ENCODE results near the gene VIL1. TPM values are rescaled to one million over a fixed set of nuclear protein-coding genes. Genes with fewer than 3 reads are reported as not detected.
A peak's percentile ranks its signal among the peaks of the same experiment; 100 is the strongest.

Gene VIL1
- total and polyA plus RNA-seq, 2 of the 13 experiments (the other 11 are each of a cell fraction or from before 2014, with no cell fraction given): 287 to 301 TPM

- TF ChIP-seq, protein P1, sequence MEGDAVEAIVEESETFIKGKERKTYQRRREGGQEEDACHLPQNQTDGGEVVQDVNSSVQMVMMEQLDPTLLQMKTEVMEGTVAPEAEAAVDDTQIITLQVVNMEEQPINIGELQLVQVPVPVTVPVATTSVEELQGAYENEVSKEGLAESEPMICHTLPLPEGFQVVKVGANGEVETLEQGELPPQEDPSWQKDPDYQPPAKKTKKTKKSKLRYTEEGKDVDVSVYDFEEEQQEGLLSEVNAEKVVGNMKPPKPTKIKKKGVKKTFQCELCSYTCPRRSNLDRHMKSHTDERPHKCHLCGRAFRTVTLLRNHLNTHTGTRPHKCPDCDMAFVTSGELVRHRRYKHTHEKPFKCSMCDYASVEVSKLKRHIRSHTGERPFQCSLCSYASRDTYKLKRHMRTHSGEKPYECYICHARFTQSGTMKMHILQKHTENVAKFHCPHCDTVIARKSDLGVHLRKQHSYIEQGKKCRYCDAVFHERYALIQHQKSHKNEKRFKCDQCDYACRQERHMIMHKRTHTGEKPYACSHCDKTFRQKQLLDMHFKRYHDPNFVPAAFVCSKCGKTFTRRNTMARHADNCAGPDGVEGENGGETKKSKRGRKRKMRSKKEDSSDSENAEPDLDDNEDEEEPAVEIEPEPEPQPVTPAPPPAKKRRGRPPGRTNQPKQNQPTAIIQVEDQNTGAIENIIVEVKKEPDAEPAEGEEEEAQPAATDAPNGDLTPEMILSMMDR (CRISPR knock-in tag; IDR thresholded peaks at IDR 0.05): no peak
- TF ChIP-seq ZNF577 (CRISPR knock-in tag; IDR thresholded peaks at IDR 0.05; ENCODE audit: borderline replicate concordance, low read depth) (no peak), ZNF746 (CRISPR knock-in tag; IDR thresholded peaks at IDR 0.05) (0 out of 2 replicates have a peak, but pooled peaks have one; percentile 39), JUND (CRISPR knock-in tag; IDR thresholded peaks at IDR 0.05) (peak; percentile 94), NR2C2 (CRISPR knock-in tag; IDR thresholded peaks at IDR 0.05; ENCODE audit: borderline replicate concordance) (peak; percentile 74), ERF (CRISPR knock-in tag; IDR thresholded peaks at IDR 0.05) (peak; percentile 43; the same call in 1 of the 2 replicates), GATAD2A (CRISPR knock-in tag; IDR thresholded peaks at IDR 0.05) (peak; percentile 90), MED1 (CRISPR knock-in tag; IDR thresholded peaks at IDR 0.05) (peak; percentile 81), DRAP1 (CRISPR knock-in tag; IDR thresholded peaks at IDR 0.05) (no peak), TBX2 (CRISPR knock-in tag; IDR thresholded peaks at IDR 0.05; ENCODE audit: borderline replicate concordance) (peak; percentile 69), ZNF709 (CRISPR knock-in tag; IDR thresholded peaks at IDR 0.05) (peak; percentile 73; the same call in 1 of the 2 replicates), ZNF790 (CRISPR knock-in tag; IDR thresholded peaks at IDR 0.05; ENCODE audit: borderline replicate concordance) (no peak), KLF12 (CRISPR knock-in tag; IDR thresholded peaks at IDR 0.05; ENCODE audit: borderline replicate concordance) (no peak), RARA (CRISPR knock-in tag; IDR thresholded peaks at IDR 0.05) (peak; percentile 88), NFKB2 (CRISPR knock-in tag; IDR thresholded peaks at IDR 0.05; ENCODE audit: borderline replicate concordance) (no peak), CCDC6 (CRISPR knock-in tag; IDR thresholded peaks at IDR 0.05) (no peak)
- TF ChIP-seq, protein P2, sequence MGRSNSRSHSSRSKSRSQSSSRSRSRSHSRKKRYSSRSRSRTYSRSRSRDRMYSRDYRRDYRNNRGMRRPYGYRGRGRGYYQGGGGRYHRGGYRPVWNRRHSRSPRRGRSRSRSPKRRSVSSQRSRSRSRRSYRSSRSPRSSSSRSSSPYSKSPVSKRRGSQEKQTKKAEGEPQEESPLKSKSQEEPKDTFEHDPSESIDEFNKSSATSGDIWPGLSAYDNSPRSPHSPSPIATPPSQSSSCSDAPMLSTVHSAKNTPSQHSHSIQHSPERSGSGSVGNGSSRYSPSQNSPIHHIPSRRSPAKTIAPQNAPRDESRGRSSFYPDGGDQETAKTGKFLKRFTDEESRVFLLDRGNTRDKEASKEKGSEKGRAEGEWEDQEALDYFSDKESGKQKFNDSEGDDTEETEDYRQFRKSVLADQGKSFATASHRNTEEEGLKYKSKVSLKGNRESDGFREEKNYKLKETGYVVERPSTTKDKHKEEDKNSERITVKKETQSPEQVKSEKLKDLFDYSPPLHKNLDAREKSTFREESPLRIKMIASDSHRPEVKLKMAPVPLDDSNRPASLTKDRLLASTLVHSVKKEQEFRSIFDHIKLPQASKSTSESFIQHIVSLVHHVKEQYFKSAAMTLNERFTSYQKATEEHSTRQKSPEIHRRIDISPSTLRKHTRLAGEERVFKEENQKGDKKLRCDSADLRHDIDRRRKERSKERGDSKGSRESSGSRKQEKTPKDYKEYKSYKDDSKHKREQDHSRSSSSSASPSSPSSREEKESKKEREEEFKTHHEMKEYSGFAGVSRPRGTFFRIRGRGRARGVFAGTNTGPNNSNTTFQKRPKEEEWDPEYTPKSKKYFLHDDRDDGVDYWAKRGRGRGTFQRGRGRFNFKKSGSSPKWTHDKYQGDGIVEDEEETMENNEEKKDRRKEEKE (IDR thresholded peaks at IDR 0.05): no peak
- TF ChIP-seq, protein P3, sequence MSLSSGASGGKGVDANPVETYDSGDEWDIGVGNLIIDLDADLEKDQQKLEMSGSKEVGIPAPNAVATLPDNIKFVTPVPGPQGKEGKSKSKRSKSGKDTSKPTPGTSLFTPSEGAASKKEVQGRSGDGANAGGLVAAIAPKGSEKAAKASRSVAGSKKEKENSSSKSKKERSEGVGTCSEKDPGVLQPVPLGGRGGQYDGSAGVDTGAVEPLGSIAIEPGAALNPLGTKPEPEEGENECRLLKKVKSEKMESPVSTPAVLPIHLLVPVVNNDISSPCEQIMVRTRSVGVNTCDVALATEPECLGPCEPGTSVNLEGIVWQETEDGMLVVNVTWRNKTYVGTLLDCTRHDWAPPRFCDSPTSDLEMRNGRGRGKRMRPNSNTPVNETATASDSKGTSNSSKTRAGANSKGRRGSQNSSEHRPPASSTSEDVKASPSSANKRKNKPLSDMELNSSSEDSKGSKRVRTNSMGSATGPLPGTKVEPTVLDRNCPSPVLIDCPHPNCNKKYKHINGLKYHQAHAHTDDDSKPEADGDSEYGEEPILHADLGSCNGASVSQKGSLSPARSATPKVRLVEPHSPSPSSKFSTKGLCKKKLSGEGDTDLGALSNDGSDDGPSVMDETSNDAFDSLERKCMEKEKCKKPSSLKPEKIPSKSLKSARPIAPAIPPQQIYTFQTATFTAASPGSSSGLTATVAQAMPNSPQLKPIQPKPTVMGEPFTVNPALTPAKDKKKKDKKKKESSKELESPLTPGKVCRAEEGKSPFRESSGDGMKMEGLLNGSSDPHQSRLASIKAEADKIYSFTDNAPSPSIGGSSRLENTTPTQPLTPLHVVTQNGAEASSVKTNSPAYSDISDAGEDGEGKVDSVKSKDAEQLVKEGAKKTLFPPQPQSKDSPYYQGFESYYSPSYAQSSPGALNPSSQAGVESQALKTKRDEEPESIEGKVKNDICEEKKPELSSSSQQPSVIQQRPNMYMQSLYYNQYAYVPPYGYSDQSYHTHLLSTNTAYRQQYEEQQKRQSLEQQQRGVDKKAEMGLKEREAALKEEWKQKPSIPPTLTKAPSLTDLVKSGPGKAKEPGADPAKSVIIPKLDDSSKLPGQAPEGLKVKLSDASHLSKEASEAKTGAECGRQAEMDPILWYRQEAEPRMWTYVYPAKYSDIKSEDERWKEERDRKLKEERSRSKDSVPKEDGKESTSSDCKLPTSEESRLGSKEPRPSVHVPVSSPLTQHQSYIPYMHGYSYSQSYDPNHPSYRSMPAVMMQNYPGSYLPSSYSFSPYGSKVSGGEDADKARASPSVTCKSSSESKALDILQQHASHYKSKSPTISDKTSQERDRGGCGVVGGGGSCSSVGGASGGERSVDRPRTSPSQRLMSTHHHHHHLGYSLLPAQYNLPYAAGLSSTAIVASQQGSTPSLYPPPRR (CRISPR knock-in tag; IDR thresholded peaks at IDR 0.05; ENCODE audit: borderline replicate concordance): 0 out of 2 replicates have a peak, but pooled peaks have one; percentile 30
- TF ChIP-seq, protein P4, sequence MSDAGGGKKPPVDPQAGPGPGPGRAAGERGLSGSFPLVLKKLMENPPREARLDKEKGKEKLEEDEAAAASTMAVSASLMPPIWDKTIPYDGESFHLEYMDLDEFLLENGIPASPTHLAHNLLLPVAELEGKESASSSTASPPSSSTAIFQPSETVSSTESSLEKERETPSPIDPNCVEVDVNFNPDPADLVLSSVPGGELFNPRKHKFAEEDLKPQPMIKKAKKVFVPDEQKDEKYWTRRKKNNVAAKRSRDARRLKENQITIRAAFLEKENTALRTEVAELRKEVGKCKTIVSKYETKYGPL (CRISPR knock-in tag; IDR thresholded peaks at IDR 0.05): no peak
- TF ChIP-seq, protein P5, sequence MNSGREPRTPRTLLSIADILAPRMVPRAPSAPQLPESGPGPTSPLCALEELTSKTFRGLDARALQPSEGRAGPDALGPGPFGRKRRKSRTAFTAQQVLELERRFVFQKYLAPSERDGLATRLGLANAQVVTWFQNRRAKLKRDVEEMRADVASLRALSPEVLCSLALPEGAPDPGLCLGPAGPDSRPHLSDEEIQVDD (CRISPR knock-in tag; IDR thresholded peaks at IDR 0.05; ENCODE audit: borderline replicate concordance): no peak
Measured at GRCh38 chr2:218448934-218449333, 30.0 kb downstream of the VIL1 start (continued).

Measured in HepG2 (cell line).